NCI-H345 treated with DMSO at 0.1 percent for 48 hours (cell line): Measurements from ENCODE around the gene SLC6A19.
"Not testable (repeated sequence)": the region's sequence is repeated elsewhere in the genome, so short reads cannot be mapped to it uniquely, and the experiment has no call there.

Experiments used
- DNase-seq: peaks from one replicate; lab custom pipeline; 2025; ENCODE audit not compliant: unreplicated experiment; lab: John Stamatoyannopoulos, UW

The SLC6A19 gene

DNA sequence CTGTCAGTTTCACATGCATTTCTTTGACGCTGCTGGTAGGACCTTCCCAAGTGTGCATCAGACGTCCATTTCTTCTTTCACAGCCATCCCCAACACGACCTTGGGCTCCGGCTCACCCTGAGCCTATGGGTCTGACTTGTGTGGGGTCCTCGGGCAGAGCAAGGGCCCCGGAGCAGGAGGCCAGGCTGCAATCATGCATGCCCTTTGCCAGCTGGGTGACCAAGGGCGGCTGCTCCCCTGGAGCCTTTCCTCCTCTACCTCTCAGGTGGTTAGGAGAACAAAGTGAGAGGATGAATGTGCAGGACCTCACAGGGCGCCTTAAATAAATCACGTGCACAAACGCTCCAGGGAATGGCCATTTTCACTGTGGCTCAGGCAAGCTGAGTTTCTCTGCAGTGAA lies 60.2 kb downstream of the SLC6A19 start:
- no peak for DNase-seq

DNA sequence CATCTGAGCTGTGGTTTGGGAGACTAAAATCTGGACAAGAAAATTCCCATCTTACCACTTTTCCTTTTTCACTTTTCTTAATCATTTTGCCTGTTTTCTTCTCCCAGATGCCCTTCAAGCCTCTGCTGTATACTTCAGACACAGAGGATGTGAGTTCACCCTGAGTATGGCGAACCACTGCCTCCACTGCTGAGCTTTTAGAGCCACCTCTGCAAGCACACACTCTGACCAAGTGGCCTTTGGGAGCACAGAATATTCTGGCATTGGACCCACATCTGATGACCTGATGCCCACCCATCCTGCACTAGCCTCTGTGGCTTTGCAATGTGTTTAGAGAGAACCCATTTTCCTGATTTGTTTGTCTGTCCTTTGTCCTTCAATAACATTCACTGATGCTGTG lies 61.0 kb downstream of the SLC6A19 start:
- DNase-seq: no peak

DNA sequence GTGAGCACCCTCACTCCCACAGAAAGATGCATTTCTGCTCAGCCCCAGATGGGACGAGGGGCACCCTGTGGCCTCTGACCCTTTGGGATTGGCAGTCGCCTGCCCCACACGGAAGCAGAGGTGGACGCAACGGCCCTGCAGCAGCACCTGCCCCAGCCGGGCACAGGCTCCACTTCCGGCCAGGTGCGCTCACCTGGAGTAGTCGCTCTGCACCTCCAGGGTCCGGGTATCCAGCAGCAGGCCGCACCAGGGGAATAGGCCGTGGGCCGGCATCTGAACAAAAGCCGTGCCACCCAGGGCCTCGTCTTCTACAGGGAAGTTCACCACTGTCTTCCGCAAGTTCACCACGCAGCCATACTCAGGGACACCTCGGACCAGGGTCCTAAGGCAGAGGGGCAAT lies 62.8 kb downstream of the SLC6A19 start:
- DNase-seq: no peak

DNA sequence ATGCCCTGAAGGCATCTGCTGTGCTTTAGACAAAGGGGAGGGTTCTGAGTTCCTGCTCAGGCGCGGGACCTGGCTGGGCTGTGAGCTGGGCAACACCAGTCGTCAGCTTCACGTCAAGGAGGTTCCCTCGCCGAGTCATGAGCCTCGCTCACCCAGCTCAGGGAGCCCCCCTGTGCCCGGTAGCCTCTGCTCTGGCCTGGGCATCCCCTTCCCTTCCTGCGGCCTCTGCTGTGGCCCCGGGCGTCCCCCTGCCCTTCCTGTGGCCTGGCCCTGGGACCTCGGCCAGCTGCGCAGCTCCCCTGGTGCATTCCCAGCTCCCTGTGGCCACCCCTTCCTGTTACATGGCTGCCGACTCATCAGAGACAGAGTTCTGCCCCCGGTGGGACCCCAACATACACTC lies 63.6 kb downstream of the SLC6A19 start:
- DNase-seq: no peak

DNA sequence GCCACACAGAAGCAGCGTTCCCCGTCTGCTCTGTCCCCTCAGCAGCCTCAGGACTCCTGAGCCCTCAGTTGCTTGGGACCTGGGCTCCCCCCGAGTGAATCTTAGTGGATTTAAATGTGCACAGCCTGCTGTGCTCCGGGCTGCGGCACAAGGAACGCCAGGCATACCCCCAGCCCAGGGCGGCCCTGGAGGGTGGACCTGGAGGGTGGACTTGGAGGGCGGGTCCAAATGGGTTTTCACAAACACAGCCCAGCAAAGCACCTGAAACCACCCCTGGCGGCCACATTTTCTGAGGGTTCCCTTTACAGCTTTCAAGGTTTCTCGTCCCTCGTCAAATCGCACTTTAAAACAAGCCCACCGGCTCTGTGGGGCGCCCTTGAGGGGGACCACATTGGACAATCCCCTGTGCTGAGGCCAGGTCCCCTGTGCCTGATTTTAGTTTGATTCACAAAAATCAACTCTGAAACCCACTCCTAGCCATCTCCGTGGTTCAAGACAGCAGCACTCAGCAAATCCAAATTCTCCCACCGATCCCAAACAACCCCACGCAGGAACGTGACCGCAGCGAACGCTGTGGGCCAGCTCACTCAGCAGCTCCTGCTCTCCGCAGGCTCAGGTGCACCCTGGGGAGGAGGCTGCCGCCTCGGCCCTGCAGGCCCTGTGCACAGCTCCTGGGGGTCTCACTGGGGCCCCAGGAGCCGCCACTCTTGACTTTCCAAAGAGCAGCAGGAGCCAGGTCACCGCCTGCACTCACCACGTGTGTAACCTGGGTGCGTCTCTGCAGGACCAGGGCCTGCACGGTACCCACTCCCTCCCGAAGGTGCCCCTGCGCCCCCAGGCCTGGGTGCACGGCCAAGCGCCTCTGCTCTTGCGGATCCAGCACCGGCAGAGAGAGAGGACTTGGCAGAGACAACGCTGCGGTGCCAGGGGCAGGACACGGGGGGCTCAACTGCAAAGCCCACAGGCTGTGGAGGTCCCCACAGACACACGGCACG lies 64.4 kb downstream of the SLC6A19 start:
- DNase-seq: no peak

DNA sequence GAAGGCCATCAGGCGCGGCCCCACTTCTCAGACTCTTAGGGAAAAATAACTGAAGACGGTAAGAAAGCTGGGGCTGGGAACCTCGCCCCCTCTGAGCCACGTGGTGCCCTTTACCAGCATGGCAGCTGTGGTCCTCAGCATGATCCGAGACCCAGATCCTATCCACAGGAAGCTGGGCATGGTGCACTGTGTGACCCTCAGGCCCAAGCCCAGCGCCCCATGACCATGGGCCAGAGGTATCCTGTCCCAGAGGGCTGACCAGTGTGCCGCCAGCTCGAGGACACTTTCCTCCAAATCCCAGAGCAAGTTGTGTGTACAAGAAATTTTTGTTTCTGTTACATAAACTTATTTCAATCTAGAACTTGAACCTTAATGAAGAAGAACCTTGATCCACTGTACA lies 65.4 kb downstream of the SLC6A19 start:
- no peak for DNase-seq

DNA sequence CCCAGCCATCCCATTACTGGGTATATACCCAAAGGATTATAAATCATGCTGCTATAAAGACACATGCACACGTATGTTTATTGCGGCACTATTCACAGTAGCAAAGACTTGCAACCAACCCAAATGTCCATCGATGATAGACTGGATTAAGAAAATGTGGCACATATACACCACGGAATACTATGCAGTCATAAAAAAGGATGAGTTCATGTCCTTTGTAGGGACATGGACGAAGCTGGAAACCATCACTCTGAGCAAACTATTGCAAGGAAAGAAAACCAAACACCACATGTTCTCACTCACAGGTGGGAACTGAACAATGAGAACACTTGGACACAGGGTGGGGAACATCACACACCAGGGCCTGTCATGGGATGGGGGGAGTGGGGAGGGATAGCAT lies 66.1 kb downstream of the SLC6A19 start:
- DNase-seq: not testable (repeated sequence)

DNA sequence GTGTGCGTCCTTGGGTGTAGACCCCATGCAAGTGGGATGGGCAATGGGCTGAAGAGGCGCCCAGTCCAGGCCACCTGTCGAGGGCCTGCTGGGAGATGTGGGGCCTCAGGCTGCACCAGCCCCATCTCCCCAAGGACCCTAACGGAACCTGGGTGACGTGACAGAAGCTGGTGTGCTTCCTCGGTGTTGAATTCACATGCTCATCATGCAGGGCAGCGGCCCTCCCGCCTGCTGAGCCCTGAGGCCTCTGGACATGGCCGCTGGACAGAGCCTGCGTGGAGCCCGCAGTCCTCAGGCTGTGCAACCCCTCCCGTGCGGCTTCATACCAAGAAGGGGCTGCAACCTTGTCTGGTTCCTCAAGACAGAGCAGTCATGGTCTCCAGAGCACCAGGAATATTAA lies 66.7 kb downstream of the SLC6A19 start:
- DNase-seq: no peak

DNA sequence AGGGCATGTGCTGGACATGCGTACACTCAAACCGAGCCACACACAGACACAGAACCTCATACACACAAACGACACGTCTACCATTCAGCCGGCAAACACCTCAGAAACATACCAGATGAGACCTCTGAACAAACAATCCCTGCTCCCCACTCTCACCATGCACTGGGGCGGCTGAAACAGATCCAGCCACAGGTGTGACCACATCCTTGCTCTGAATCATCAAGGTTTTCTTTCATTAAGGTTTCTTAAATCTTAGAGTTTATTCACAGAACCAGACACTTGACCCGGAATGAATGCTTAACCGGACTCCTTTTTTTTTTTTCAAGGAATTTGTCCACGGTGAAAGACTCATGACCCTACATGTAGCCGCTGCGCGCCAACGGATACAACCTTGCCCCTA lies 67.3 kb downstream of the SLC6A19 start:
- DNase-seq: no peak

DNA sequence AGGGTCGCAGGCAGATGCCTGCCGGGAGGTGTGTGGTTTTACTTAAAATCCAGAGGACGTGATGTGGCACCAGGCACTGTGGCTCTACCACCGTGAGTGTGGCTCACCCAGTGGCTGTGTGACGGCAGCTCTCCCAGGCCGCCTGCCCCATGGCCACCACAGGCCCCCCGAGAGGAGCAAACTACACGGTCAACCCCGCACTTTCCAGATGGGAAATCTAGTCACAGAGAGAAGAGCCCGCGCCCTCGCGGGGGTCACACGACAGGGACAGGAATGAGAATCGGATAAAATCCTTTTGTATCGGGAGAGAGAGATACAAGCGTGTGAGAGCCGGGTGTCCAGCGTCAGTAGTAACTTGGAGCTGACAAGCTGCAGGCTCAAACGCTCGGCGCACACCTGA lies 69.0 kb downstream of the SLC6A19 start:
- no peak for DNase-seq

DNA sequence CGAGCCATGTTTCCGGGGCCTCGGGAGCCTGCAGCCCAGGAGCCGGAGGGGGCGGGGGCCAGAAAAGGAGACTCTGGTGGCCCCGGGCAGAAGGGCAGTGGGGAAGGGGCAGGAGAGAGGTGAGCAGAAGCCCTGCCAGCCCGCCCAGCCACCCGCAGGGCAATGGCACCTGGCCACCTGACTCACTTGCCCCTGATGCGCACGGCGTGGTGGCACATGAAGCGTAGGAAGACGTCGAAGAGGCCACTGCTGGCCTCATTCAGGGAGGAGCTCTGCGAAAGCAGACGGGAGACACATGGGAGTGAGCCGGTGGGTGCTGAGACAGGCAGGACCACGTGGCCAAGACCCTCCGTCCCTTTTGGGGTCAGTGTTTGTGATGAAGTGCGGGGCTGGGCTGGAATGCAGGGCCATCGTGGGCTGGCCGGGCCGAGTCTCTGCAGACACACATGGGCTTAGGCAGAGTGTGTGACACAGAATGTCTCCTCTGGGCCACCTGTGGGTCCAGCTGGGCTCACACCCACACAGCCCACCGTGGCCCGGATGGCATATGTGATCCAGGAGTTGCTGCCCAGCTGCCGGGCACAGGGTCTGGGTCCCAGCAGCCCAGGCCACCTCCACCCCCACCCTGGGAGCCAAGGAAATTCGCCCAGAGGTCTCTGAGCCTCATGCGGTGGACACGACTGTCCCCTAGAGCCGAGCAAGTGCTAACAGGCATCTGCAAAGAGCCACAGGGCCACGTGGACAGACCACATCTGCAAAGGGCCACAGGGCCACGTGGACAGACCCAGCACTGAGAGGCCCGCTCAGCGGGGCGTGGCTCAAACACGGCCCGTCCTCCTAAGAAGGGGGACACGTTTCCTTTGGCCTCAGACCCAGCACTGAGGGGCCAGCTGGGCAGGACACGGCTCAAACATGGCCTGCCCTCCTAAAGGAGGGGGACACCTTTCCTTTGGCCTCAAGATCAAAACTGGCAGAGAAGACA lies 69.8 kb downstream of the SLC6A19 start:
- DNase-seq: no peak

DNA sequence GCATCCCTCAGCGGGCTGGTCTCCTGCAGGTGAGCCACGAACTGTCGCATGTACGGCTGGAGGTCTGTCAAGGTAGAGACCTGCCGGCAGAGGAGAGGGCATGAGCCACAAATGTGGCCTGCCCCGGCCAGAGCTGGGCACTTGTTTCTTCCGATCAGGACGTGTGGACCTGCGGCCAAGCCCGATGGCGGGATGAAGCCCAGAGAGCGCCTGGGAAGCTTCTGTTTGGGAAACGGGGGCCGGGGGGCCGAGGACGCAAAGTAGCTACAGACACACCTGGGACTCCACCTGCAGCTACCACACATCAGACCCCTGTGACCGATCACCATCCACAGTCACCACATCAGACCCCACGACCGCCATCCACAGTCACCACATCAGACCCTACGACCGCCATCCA lies 70.8 kb downstream of the SLC6A19 start:
- no peak for DNase-seq

DNA sequence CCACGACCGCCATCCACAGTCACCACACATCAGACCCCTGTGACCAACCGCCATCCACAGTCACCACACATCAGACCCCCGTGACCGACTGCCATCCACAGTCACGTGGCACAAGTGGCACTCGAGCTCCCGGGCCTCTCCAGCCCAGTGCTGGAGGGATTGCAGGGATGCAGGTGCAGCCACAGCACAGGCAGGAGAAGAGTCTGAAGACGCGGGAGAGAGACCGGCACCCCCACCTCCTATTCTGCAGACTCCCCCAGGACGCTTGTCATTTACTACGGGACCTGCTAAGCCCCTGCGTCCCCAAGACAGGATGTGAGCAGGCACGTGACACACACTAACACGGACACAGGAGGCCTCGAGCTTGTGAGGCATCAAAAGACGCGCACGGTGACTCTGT lies 72.3 kb downstream of the SLC6A19 start:
- no peak for DNase-seq

DNA sequence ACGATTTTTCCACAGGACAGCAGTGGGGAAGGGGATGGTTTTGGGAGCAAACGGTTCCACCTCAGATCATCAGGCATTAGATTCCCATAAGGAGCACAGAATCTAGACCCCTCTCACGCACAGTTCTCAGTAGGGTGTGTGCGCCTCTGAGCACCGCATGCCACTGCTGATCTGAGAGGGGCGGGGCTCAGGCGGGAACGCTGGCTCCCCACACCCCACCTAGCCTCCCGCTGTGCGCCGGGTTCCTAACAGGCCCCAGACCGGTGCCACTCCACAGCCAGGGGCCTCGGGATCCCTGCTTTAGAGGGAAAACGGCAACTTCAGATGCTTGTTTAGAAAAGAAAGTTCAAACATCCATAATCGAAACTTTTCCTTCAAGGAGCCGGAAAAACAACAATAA lies 73.1 kb downstream of the SLC6A19 start:
- DNase-seq: no peak
